Keratinocyte (primary cell): ENCODE data around the gene SINHCAF. TPM values are rescaled to one million over a fixed set of nuclear protein-coding genes. Genes with fewer than 3 reads are reported as not detected.

ENCODE experiments used
- DNase-seq: peaks from one replicate; pipeline ENCODE4 v3.0.0-alpha.2; 2011; ENCODE audit warnings: low read depth, missing footprints, low spot score
- FAIRE-seq: peaks from 2 replicates; lab custom pipeline; 2011; peaks lifted over from hg19 to GRCh38; lab: Jason Lieb, UNC
- H2AFZ ChIP-seq: 2 replicates; pipeline ENCODE4 v1.6.0; 2012; ENCODE audit warnings: low read length, control low read depth, inconsistent platforms; ENCODE audit not compliant: control insufficient read depth
- H3K27ac ChIP-seq: 2 replicates; pipeline ENCODE4 v1.5.1; 2011; ENCODE audit warnings: low read length; ENCODE audit not compliant: control insufficient read depth, insufficient read depth
- H3K27me3 ChIP-seq: 3 replicates; pipeline ENCODE4 v1.6.0; 2011; ENCODE audit warnings: low read length; ENCODE audit not compliant: control insufficient read depth, insufficient read depth; ENCODE audit errors: extremely low read depth
- H3K36me3 ChIP-seq, 2 experiments: 2 replicates in 1 of 2; 3 replicates in 1 of 2; pipeline ENCODE4 v1.5.1; 2011; ENCODE audit warnings: low read length in 2 of 2, mild to moderate bottlenecking in 1 of 2; ENCODE audit not compliant: control insufficient read depth in 2 of 2, insufficient read depth in 2 of 2; ENCODE audit errors: extremely low read depth in 1 of 2
- H3K4me1 ChIP-seq: 3 replicates; pipeline ENCODE4 v1.5.1; 2011; ENCODE audit warnings: low read length; ENCODE audit not compliant: control insufficient read depth, insufficient read depth; ENCODE audit errors: extremely low read depth
- H3K4me2 ChIP-seq: 3 replicates; pipeline ENCODE4 v1.6.0; 2011; ENCODE audit warnings: low read depth, low read length; ENCODE audit not compliant: control insufficient read depth, insufficient read depth; ENCODE audit errors: extremely low read depth
- H3K4me3 ChIP-seq, 3 experiments: fragments of 200-600 bp in 1 of 3; sonication (generic) in 1 of 3; 2 replicates in 2 of 3; 3 replicates in 1 of 3; pipeline ENCODE4 v1.5.1; 2011 to 2016; ENCODE audit warnings: low read length in 3 of 3, mild to moderate bottlenecking in 3 of 3, control low read depth in 2 of 3, inconsistent platforms in 1 of 3, low read depth in 1 of 3, mixed read lengths in 1 of 3, mixed run types in 1 of 3, moderate library complexity in 1 of 3; ENCODE audit not compliant: control insufficient read depth in 2 of 3, insufficient read depth in 2 of 3; ENCODE audit errors: extremely low read depth in 1 of 3
- H3K79me2 ChIP-seq: 2 replicates; pipeline ENCODE4 v1.6.0; 2012; ENCODE audit warnings: low read length; ENCODE audit not compliant: control insufficient read depth, insufficient read depth
- H3K9ac ChIP-seq: 3 replicates; pipeline ENCODE4 v1.6.0; 2011; ENCODE audit warnings: low read length; ENCODE audit not compliant: control insufficient read depth, insufficient read depth; ENCODE audit errors: extremely low read depth
- H3K9me1 ChIP-seq: 3 replicates; pipeline ENCODE4 v1.6.0; 2011; ENCODE audit warnings: low read length; ENCODE audit not compliant: control insufficient read depth, insufficient read depth; ENCODE audit errors: extremely low read depth
- H3K9me3 ChIP-seq: 2 replicates; pipeline ENCODE4 v1.5.1; 2012; ENCODE audit warnings: low read depth, low read length; ENCODE audit not compliant: control insufficient read depth
- H4K20me1 ChIP-seq: 3 replicates; pipeline ENCODE4 v1.6.0; 2011; ENCODE audit warnings: low read length; ENCODE audit not compliant: control insufficient read depth, insufficient read depth; ENCODE audit errors: extremely low read depth
- CTCF ChIP-seq, 3 experiments: IDR thresholded peaks in 1 of 3; conservative IDR thresholded peaks in 1 of 3; optimal IDR thresholded peaks in 1 of 3; 2 replicates in 2 of 3; 3 replicates in 1 of 3; pipeline versions ENCODE3 to v1.5.1; 2011; ENCODE audit warnings: low read length in 3 of 3, mild to moderate bottlenecking in 3 of 3, moderate library complexity in 2 of 3, control low read depth in 1 of 3, inconsistent platforms in 1 of 3; ENCODE audit not compliant: insufficient read depth in 2 of 3; ENCODE audit errors: extremely low read depth in 1 of 3
- EZH2 ChIP-seq: IDR thresholded peaks from one replicate; pipeline ENCODE4 v1.6.1; 2012; ENCODE audit warnings: inconsistent platforms, mild to moderate bottlenecking, low read length, moderate library complexity
- dilution Hi-C: fragments of 300-500 bp; cut with MboI; formaldehyde crosslinking; loops from one replicate; pipeline ENCODE4 v1.7.0; 2020; ENCODE audit warnings: low sequenced_read_pairs; ENCODE audit not compliant: extremely low pct_ligation_motif_present
- polyA plus RNA-seq, 5 experiments: library from polyadenylated mRNA; depleted of rRNA in 3 of 5; stranded (reverse) in 3 of 5; stranded (forward) in 1 of 5; unstranded in 1 of 5; fragments of >200 nt; gene quantifications; 1 replicate in 1 of 5; 2 replicates in 3 of 5; 3 replicates in 1 of 5; pipeline versions ENCODE4 v1.2.1 to v1.2.3, GENCODE V29; 2011 to 2012; ENCODE audit warnings: missing spikeins in 2 of 5, low read depth in 1 of 5, low replicate concordance in 1 of 5

SINHCAF gene
- polyA plus RNA-seq, 1 donor (not counting 4 experiments of a cell fraction or from before 2014, with no cell fraction given): 57.4 TPM

GRCh38 chr12:31265722-31266121 lies 60.2 kb downstream of the SINHCAF start:
- FAIRE-seq (no peak), DNase-seq (no peak)
- TF ChIP-seq EZH2: no peak
- TF ChIP-seq CTCF (optimal IDR thresholded peaks at IDR 0.05 in 1 of 3, IDR thresholded peaks at IDR 0.05 in 1 of 3, conservative IDR thresholded peaks at IDR 0.05 in 1 of 3; ENCODE audit: extremely low read depth in 1 of 3, insufficient read depth in 2 of 3, low read length in 3 of 3): no peak
- Histone ChIP-seq H3K27me3 (no peaks in the 10 kb centered on the region), H4K20me1 (no peaks in the 10 kb centered on the region), H2AFZ (no peak overlapping the region), H3K4me2 (no peak overlapping the region), H3K9me3 (no peaks in the 10 kb centered on the region), H3K27ac (no peak overlapping the region), H3K4me3 (no peak overlapping the region), H3K36me3 (no peaks in the 10 kb centered on the region), H3K9me1 (no peaks in the 10 kb centered on the region), H3K79me2 (no peaks in the 10 kb centered on the region), H3K9ac (no peak overlapping the region), H3K4me1 (peaks cover 2% of the 10 kb centered on the region)
- dilution Hi-C loops: no loop called here

DNA sequence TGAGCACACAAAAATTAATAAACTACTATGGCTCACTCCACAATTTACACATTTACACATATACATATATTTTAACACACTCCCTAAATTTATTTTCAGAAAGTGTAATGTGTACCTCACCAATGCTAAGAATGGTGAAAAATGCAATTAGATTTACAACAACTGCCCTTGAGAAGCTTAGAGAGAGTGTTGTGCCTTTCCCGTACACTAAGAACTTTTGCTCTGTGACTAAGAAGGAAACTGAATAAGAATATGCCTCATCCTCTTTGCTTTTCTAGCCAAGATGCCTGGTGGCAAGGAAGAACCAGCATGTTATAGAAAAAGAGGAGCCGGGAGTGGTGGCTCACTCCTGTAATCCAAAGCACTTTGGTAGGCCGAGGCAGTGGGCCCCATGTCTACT lies 62.3 kb downstream of the SINHCAF start:
- no peak overlapping the region for H3K27ac ChIP-seq
- no peaks in the 10 kb centered on the region for H3K9me1 ChIP-seq
- TF ChIP-seq EZH2 (no peak), CTCF (optimal IDR thresholded peaks at IDR 0.05 in 1 of 3, IDR thresholded peaks at IDR 0.05 in 1 of 3, conservative IDR thresholded peaks at IDR 0.05 in 1 of 3; ENCODE audit: extremely low read depth in 1 of 3, insufficient read depth in 2 of 3, low read length in 3 of 3) (no peak)
- DNase-seq (no peak), FAIRE-seq (no peak)
- H4K20me1 ChIP-seq: no peaks in the 10 kb centered on the region
- no peak overlapping the region for H3K4me2 ChIP-seq
- H3K4me1 ChIP-seq: peaks cover 6% of the 10 kb centered on the region
- H2AFZ ChIP-seq: no peak overlapping the region
- no peaks in the 10 kb centered on the region for H3K9me3 ChIP-seq
- H3K9ac ChIP-seq: no peak overlapping the region
- H3K79me2 ChIP-seq: no peaks in the 10 kb centered on the region
- dilution Hi-C loops: no loop called here
- no peaks in the 10 kb centered on the region for H3K36me3 ChIP-seq
- H3K27me3 ChIP-seq: no peaks in the 10 kb centered on the region
- no peak overlapping the region for H3K4me3 ChIP-seq
